Transverse colon (tissue), 4 donors: ENCODE measurements around the gene APOC3. TPM values are rescaled to one million over a fixed set of nuclear protein-coding genes. Genes with fewer than 3 reads are reported as not detected.

ENCODE experiments used
- DNase-seq: peaks from one replicate; pipeline ENCODE4 v3.0.0-alpha.2; 2019
- H3K27ac ChIP-seq, 4 donors: fragments of 200-600 bp; sonication (generic); 2 replicates each; pipeline ENCODE4 v1.5.1; 2016 to 2018; ENCODE audit warnings: inconsistent platforms in 4 of 4
- H3K27me3 ChIP-seq: fragments of 200-600 bp; sonication (generic); 2 replicates; pipeline ENCODE4 v1.5.1; 2017; ENCODE audit warnings: inconsistent platforms
- H3K36me3 ChIP-seq, 4 donors: fragments of 200-600 bp; sonication (generic); 2 replicates each; pipeline ENCODE4 v1.5.1; 2017 to 2019; ENCODE audit warnings: inconsistent platforms in 4 of 4
- H3K4me1 ChIP-seq, 4 donors: fragments of 200-600 bp; sonication (generic); 2 replicates each; pipeline ENCODE4 v1.5.1; 2017 to 2020; ENCODE audit warnings: inconsistent platforms in 4 of 4
- H3K4me3 ChIP-seq, 4 donors: fragments of 200-600 bp; sonication (generic); 1 replicate in 1 of 4; 2 replicates in 3 of 4; pipeline versions ENCODE4 v1.5.1 to v1.6.1; 2017 to 2019; ENCODE audit warnings: inconsistent platforms in 4 of 4
- H3K9me3 ChIP-seq, 2 donors: fragments of 200-600 bp; sonication (generic); 2 replicates each; pipeline ENCODE4 v1.5.1; 2017 to 2019; ENCODE audit warnings: inconsistent platforms in 2 of 2
- EP300 ChIP-seq: sonication (generic); formaldehyde crosslinking; IDR thresholded peaks from one replicate; pipeline ENCODE4 v1.6.1; 2017; ENCODE audit warnings: antibody characterized with exemption, low read depth
- POLR2A ChIP-seq: fragments of 450-650 bp; IDR thresholded peaks from one replicate; pipeline ENCODE4 v1.6.1; 2016; ENCODE audit warnings: antibody characterized with exemption, mild to moderate bottlenecking, moderate library complexity
- POLR2AphosphoS5 ChIP-seq, 3 donors: sonication (generic); formaldehyde crosslinking; IDR thresholded peaks; one replicate each; pipeline ENCODE4 v1.6.1; 2016; ENCODE audit warnings: antibody characterized with exemption in 3 of 3
- WGBS, 2 donors: methylation state at CpG; one replicate each; pipeline ENCODE4 v1.1.5; 2018; ENCODE audit warnings: low coverage in 1 of 2; 5-methylcytosine and 5-hydroxymethylcytosine counted together
- in situ Hi-C, 4 donors: fragments of 200-750 bp; cut with MboI; loops; one replicate each; pipeline versions ENCODE4 v1.15.0 to v1.15.1; 2017; ENCODE audit warnings: low sequenced_read_pairs in 3 of 4, low pct_ligation_motif_present in 1 of 4, low pct_unique_long_range_greater_than_20kb in 1 of 4
- intact Hi-C: fragments of 100-400 bp; cut with DNase I; formaldehyde crosslinking; loops from one replicate; pipeline ENCODE4 v1.15.1; 2023; ENCODE audit warnings: low total_unique reads
- total RNA-seq, 4 donors: library from RNA; depleted of rRNA; stranded (reverse); fragments of >200 nt; gene quantifications; one replicate each; pipeline ENCODE4 v1.1.0, GENCODE V29; 2016
- TF ChIP-seq, protein P1 (sequence below), 5 experiments: fragments of 200-600 bp in 3 of 5; fragments of 450-650 bp in 2 of 5; sonication (generic) in 3 of 5; IDR thresholded peaks; 1 replicate in 2 of 5; 2 replicates in 3 of 5; pipeline ENCODE4 v1.5.1; 2016 to 2017; ENCODE audit warnings: antibody characterized with exemption in 5 of 5, inconsistent platforms in 3 of 5, mild to moderate bottlenecking in 2 of 5, moderate library complexity in 1 of 5

The APOC3 gene
- total RNA-seq, 4 donors from 2014 or later: 3.0 to 5.3 TPM; not detected in 2

DNA sequence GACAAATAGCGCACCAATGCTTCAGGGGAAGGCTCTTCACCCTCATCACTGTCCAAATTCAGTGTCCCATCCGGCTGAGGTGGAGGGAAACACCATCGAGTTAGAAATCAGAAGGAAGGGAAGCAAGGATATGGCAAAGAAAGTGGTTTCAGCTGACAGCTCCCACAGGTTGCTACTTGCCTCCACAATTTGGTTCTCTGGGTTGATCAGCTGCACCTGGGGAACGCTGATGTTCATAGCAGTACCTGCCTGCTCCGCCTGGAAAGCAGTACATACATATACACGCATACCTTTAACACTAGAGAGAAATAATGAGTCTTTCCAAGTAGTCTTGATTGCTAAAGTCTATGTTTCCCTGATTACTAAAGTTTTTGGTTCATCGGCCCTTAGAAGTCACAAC is 45.5 kb downstream of the APOC3 start:
- in situ Hi-C loops: loop anchor here in 3 of 4 donors (5.0 to 10.0 kb wide), 3 partner anchors 227 to 232 kb away; no protein-coding TSS in a partner anchor
- 92 to 95% methylated on average over 4 to 7 of the region's 7 CpGs for WGBS, 2 donors
- H3K4me1 ChIP-seq: peaks cover 0 to 8% (median 0%) of the 10 kb centered on the region in 4 donors
- H3K27ac ChIP-seq: no peak overlapping the region
- no peak for DNase-seq
- TF ChIP-seq POLR2A (no peak), EP300 (no peak), POLR2AphosphoS5 (IDR thresholded peaks at IDR 0.05) (no peak)
- TF ChIP-seq, protein P1, sequence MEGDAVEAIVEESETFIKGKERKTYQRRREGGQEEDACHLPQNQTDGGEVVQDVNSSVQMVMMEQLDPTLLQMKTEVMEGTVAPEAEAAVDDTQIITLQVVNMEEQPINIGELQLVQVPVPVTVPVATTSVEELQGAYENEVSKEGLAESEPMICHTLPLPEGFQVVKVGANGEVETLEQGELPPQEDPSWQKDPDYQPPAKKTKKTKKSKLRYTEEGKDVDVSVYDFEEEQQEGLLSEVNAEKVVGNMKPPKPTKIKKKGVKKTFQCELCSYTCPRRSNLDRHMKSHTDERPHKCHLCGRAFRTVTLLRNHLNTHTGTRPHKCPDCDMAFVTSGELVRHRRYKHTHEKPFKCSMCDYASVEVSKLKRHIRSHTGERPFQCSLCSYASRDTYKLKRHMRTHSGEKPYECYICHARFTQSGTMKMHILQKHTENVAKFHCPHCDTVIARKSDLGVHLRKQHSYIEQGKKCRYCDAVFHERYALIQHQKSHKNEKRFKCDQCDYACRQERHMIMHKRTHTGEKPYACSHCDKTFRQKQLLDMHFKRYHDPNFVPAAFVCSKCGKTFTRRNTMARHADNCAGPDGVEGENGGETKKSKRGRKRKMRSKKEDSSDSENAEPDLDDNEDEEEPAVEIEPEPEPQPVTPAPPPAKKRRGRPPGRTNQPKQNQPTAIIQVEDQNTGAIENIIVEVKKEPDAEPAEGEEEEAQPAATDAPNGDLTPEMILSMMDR (IDR thresholded peaks at IDR 0.05): no peak
- no peaks in the 10 kb centered on the region for H3K9me3 ChIP-seq
- no peak overlapping the region for H3K4me3 ChIP-seq
- peaks cover 0 to 23% (median 6%) of the 10 kb centered on the region in 4 donors for H3K36me3 ChIP-seq
- intact Hi-C loops: loop anchor here (5.0 kb wide), 1 partner anchor 232 kb away; no protein-coding TSS in a partner anchor
- H3K27me3 ChIP-seq: no peaks in the 10 kb centered on the region

GRCh38 chr11:116876656-116877055 is 46.9 kb downstream of the APOC3 start:
- intact Hi-C loops: loop anchor here (5.0 kb wide), 1 partner anchor 231 kb away; no protein-coding TSS in a partner anchor
- DNase-seq: no peak
- 73 to 97% methylated on average over 3 to 8 of the region's 8 CpGs for WGBS, 2 donors

GRCh38 chr11:116879800-116880625 is 50.3 kb downstream of the APOC3 start:
- intact Hi-C loops (loop anchor here (5.0 to 10.0 kb wide), 2 partner anchors 227 to 345 kb away; no protein-coding TSS in a partner anchor), in situ Hi-C loops (loop anchor here (5.0 to 10.0 kb wide), 3 partner anchors 222 to 227 kb away; no protein-coding TSS in a partner anchor)
- Histone ChIP-seq H3K4me1 (peaks cover 0 to 5% (median 0%) of the 10 kb centered on the region in 4 donors), H3K9me3 (no peaks in the 10 kb centered on the region), H3K27ac (no peak overlapping the region), H3K27me3 (no peaks in the 10 kb centered on the region), H3K4me3 (no peak overlapping the region), H3K36me3 (peaks cover 0 to 5% (median 0%) of the 10 kb centered on the region in 4 donors)
- no peak for DNase-seq
- no peak for TF ChIP-seq POLR2A
- no peak for TF ChIP-seq POLR2AphosphoS5 (IDR thresholded peaks at IDR 0.05)
- no peak for TF ChIP-seq EP300
- TF ChIP-seq, protein P1 (IDR thresholded peaks at IDR 0.05): peak; percentile 56 to 61 (median 60)
- 45 to 53% methylated on average over 2 to 5 of the region's 5 CpGs for WGBS, 2 donors

More at GRCh38 chr11:116876656-116877055, 46.9 kb downstream of the APOC3 start:
- in situ Hi-C loops: loop anchor here in 3 of 4 donors (5.0 to 10.0 kb wide), 3 partner anchors 226 to 231 kb away; no protein-coding TSS in a partner anchor
- no peak for TF ChIP-seq EP300
- TF ChIP-seq, protein P1 (IDR thresholded peaks at IDR 0.05): no peak
- no peak for TF ChIP-seq POLR2AphosphoS5 (IDR thresholded peaks at IDR 0.05)
- TF ChIP-seq POLR2A: no peak
- Histone ChIP-seq H3K27ac (no peak overlapping the region), H3K9me3 (no peaks in the 10 kb centered on the region), H3K36me3 (peaks cover 0 to 14% (median 6%) of the 10 kb centered on the region in 4 donors), H3K4me3 (no peak overlapping the region), H3K27me3 (no peaks in the 10 kb centered on the region), H3K4me1 (peaks cover 0 to 5% (median 0%) of the 10 kb centered on the region in 4 donors)

DNA sequence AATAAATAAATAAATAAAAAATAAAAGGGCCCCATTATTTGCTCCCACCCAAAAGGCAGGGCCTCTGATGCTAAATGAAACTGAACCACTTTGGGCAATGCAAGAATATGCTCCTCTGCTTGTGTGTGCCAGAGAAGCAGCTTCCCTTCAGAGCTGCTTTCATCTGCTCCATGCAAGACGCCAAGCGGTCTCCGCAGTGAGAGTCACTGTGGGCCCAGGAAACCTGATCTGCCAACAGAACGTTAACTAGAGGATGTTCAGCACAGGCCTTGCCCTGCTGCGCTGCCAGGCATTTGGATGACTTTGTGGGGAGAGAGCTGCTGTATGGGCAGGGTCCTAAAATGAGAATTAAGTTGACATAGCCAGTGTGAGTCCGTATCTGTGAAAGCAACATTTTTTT is 51.4 kb downstream of the APOC3 start:
- no peaks in the 10 kb centered on the region for H3K27me3 ChIP-seq
- no peak for DNase-seq
- 85 to 96% methylated on average over 4 to 6 of the region's 6 CpGs for WGBS, 2 donors
- no peaks in the 10 kb centered on the region for H3K9me3 ChIP-seq
- in situ Hi-C loops: loop anchor here in 1 of 4 donors (5.0 kb wide), 1 partner anchor 226 kb away; no protein-coding TSS in a partner anchor
- TF ChIP-seq, protein P1 (IDR thresholded peaks at IDR 0.05): no peak
- TF ChIP-seq EP300 (no peak), POLR2AphosphoS5 (IDR thresholded peaks at IDR 0.05) (no peak), POLR2A (no peak)
- H3K27ac ChIP-seq: no peak overlapping the region
- H3K4me1 ChIP-seq: peaks cover 0 to 6% (median 3%) of the 10 kb centered on the region in 4 donors
- no peak overlapping the region for H3K4me3 ChIP-seq
- intact Hi-C loops: loop anchor here (10.0 kb wide), 1 partner anchor 344 kb away; no protein-coding TSS in a partner anchor
- no peaks in the 10 kb centered on the region for H3K36me3 ChIP-seq
